HG02571 (cell line): ENCODE results near the gene SCOC.
A peak's percentile ranks its signal among the peaks of the same experiment; 100 is the strongest.
"Not testable (repeated sequence)": the region's sequence is repeated elsewhere in the genome, so short reads cannot be mapped to it uniquely, and the experiment has no call there.

Source experiments
- ATAC-seq: cut with Tn5 transposase; IDR thresholded peaks from one replicate; pipeline ENCODE4 v1.9.1; 2021; ENCODE audit warnings: mild to moderate bottlenecking, moderate library complexity; ENCODE audit not compliant: unreplicated experiment

Gene SCOC

DNA sequence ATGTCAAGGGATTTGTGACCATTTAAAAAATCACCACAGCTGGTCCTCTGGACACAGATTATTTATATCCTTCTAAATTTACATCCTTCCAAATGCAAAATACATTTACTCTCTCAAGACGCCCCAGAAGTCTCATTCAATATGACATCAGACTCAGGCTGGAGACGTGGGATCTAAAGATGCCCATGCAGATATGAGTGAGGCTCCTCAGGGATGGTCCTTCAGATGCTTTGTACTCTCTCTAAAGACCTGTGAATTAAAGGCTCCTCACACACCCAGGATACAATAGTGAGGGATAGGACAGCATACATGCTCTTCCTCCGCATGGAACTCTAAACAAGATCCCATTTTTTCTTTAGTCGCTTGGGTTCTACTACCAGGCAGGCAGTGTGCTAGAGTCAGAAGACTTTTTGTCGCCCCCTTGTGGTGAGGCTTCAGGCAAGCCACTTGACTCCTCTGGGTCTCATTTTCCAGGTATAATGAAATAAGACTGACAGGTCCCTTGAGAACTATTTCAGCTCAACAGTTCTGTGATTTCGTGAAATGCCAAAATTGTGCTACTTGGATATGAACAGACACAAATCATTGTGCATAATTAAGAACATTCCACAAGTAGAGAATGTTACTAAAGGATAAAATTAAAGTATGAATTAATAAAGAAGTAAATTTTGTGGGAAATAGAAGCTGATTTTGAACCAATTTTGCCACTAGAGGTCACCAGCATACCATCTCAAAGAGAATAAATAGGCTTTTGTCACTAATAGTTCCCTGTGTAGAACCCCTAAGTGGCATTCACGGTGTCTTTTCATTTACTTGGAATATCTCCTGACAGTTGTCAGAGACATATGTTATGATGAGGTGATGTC, 13.7 kb upstream of the SCOC start:
- peak; percentile 89 for ATAC-seq

DNA sequence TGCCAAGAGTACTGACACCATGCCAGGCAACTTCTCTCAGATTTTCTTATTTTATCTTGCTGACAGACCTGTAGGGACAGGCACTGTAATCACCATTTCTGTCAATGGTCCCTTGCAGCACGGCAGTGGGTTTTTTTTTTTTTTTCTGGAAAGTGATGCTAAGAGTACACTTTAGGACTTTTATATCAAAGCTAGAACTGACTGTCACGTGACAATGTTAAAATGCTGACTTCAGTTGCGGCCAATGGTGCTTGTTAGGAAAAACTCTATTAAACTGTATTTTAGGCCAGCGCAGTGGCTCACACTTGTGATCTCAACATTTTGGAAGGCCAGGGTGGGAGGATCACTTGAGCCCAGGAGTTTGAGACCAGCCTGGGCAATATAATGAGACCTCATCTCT, 12.3 kb upstream of the SCOC start:
- ATAC-seq: no peak

DNA sequence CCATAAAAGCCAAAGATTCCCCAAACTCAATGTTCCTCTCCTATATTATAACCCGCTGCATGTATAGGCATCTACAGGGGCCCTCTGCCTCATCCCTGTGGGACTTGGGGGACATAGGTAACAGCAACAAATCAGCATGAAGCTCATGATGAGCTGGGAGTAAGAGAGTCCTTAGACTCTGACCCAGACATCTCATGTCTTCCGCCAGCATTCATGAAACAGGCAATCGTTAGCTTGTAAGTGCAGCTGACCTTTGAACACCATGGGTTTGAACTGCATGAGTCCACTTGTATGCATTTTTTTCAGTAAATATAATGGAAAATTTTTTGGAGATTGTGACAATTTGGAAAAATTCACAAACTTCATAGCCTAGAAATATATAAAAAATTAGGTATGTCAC, 10.4 kb upstream of the SCOC start:
- ATAC-seq: no peak

DNA sequence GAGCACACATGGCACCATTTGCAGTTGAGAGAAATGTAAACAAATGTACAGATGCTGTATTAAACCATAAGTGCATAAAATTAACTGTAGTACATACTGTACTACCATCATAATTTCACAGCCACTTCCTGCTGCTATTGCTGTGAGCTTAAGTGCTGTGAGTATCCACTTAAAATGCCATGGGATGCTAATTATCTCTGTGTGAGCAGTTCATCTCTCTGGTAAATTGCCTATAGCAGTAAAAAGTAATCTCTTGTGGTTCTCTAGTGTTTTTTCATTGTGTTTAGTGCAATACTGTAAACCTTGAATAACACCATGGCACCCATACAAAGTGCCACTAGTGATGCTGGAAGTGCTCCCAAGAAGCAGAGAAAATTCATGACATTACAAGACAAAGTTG, 9.9 kb upstream of the SCOC start:
- ATAC-seq: no peak

DNA sequence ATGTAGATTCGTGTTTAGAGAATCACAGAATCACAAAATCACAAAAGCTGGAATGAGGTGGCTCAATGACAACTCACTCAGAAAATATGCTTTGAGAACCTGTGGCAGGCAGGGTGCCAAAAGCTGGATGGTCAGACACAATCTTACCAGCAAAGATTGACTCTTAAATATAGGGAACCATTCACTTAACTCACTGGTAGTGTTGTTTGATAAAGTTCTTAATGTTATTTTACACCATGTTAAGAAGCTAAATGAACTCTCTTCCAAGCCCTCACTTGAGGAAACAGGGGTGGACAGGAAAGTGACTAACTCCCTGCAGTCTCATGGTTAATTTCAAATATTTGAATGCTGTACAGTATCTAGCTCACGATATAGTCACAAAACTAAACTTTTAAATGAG, 5.7 kb upstream of the SCOC start:
- no peak for ATAC-seq

DNA sequence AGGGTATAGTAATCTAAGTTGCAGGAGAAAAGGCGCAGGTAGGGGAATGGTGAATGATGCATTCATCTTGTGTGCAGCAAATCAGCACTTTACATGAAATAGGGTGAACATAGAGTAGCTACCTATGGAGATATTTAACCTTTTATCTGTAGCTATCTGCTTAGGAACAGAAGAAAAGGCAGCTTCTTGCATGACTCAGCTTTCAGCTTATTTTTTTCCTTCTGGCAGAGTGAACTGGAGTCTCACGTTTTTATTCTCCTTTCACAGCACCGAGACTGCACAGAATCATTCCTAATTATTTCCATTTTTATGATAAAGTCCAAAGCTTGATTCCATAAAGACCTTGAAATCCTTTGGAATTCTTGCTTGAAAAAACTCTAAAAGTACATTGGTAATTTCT, 4.8 kb upstream of the SCOC start:
- ATAC-seq: no peak

DNA sequence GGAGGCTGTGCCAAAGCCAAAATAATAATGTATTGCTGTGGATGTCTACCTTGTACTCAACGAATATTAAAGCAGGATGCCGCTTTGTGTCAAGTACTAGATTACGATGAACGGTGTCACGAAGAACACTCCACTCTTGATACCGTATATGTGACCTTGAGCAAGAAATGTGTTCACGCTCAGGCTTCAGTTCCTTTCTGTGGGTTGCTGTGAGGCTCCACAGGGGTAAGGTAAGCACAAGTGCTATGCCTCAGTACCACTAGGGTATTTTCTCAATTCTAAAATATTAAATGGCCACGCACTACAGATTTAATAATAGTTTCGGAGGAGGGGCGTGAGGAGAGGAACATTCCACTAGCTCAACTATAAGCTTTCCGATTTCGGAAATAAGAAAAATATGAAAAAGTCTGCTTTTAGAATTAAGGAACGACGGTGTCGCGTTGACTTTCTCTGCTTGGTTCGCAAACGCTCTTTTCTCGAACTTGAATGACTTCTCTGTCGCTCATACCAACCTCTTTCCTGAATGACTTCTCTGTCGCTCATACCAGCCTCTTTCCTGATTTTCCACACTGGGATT, 607 bp upstream of the SCOC start:
- ATAC-seq: peak; percentile 52

DNA sequence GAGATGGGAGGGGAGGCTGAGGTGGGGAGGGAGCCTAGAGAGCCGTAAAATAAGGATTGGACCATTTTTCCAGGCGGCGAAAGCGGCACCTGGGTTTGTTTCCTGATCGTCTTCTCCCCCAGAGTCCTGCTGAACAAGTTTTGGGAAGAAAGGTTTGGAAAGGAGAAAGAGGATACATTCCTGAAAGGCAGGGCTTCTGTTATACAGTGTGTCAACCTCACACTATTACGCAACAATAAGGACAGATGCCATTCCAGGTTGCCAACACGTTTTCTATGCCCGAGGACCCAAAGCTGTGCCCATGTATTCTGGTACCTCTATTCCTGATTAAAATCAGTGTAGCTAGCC, 658 bp downstream of the SCOC start:
- ATAC-seq: no peak

DNA sequence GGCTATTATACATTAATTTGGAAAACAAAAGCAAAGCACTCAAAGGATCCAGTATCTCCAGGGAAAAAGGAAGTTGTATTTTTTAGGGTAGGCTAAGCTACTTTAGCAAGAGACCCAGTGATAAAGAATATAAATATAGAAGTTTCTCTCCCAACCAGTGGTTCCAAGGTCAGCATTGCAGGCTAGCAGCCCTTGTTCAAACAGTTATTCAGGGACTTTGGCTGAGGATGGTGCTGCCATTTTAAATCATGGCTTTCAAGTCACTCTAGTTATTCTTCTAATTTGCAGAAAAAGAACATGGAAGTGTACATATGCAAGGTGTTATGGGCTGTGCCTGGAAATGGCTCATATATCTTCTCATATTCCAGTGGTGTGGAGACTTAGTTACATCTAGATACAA, 9.3 kb downstream of the SCOC start:
- no peak for ATAC-seq

DNA sequence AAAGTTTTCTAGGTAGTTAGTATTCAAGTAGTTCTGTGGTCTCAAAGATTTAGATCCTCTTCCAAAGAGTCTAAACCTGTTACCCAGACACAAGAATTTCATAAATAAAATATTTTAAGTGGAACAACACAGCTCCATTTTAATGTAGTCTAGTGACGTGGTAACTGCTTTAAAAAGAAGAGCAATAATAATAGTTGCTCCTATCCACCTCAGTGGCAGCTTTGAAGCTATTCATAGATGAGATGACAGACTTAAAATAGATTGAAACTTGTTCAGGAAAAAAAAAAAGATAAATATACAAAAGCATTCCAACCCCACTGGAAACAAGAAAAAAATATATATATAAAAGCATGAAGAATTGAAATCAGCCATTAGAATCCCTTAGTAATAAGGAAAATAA, 14.6 kb downstream of the SCOC start:
- no peak for ATAC-seq

DNA sequence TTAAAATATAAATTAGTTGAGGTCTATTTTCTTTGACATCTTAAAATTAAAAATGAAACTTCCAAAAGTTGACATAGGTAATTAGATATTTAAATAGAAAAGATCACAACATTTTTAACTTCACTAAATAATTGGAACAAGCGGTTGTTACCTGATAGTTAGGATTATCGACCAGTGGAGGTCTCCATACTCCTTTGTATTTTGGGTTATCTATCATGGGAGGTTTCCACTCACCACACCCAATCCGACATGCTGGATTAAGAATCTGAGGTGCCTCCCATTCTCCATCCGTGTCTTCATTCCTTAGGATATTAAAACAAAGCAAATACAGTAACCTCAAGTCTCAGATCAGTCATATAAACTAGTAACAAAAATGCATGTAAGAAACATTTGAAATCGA, 22.2 kb downstream of the SCOC start:
- no peak for ATAC-seq

DNA sequence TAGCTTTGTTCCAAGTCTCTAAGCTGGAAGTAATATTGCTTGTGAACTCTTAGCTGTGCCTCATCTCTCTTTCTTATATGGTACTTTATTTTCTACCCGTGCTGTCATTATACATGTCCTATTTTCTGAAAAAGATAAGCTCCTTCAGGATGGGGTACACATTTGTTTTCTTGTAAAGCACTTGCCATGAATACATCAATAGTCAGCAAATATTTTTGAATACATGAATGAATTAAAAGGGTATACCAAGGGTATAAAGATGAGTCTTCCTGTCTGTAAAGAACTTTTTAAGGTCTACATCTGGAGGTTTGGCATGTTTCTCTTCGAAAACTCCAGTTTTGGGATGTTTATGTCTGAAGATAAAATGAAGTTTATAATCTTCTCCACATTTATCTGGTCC, 26.7 kb downstream of the SCOC start:
- no peak for ATAC-seq

DNA sequence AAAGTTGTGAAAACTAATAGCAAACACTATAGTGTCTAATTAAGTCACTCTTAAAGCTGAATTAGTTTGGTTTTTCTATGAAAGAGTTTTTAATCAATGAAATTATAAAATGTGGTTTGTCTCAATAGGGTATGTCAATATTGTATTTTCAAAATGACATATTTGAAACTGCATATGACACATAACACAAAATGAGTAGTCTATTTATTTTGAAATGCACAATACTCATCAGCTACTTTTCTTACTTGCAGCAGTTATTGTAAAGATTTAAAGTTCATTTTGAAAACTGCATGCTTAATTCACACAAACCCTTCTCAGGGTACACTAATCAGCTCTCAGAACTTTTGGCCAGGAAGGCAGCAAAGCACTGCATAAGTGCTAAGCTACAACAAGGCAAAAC, 32.8 kb downstream of the SCOC start:
- ATAC-seq: no peak

DNA sequence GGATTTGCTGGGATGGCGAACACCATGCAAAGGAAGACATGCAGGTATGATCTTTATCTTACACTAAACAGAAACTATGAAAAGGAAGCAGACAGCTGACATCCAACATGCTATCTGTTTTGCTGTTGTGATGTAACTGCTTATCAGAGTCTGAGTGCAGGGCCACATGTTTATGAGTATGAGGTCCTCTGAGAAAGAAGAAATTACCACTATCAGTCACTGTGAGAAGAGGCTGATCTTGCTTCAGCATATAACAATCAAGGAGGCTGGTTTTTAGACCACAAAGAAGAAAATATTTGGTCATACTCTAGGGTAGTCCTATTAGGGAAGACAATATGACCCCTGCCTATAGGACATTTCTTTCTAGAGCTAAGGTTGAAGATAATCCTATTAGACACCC, 35.5 kb downstream of the SCOC start:
- no peak for ATAC-seq

DNA sequence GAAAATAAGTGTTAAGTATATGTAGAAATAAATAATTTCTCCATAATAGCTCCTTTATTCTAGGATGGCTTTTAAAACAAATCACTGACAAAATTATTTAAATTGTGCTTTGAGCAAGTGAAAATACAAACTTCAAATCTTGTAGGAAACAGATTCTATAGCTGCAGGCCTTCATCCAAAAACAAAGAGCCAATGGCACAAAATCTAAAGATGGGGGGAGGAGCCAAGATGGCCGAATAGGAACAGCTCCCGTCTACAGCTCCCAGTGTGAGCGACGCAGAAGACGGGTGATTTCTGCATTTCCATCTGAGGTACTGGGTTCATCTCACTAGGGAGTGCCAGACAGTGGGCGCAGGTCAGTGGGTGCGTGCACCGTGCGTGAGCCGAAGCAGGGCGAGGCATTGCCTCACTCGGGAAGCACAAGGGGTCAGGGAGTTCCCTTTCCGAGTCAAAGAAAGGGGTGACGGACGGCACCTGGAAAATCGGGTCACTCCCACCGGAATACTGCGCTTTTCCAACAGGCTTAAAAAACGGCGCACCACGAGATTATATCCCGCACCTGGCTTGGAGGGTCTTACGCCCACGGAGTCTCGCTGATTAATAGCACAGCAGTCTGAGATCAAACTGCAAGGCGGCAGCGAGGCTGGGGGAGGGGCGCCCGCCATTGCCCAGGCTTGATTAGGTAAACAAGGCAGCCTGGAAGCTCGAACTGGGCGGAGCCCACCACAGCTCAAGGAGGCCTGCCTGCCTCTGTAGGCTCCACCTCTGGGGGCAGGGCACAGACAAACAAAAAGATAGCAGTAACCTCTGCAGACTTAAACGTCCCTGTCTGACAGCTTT, 39.9 kb downstream of the SCOC start:
- not testable (repeated sequence) for ATAC-seq

DNA sequence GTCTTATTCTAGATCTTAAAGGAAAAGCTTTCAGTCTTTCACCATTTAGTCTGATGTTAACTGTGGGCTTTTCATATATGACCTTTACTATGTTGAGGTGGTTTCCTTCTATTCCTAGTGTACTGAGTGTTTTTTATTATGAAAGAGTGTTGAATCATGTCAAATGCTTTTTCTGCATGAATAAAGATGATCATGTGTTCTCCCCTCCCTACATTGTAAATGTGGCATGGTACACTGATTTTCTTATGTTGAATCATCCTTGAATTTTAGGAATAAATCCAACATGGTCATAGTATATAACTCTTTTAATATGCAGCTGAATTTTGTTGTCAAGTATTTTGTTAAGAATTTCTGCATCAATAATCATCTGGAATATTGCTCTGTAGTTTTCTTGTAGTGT, 49.7 kb downstream of the SCOC start:
- no peak for ATAC-seq

DNA sequence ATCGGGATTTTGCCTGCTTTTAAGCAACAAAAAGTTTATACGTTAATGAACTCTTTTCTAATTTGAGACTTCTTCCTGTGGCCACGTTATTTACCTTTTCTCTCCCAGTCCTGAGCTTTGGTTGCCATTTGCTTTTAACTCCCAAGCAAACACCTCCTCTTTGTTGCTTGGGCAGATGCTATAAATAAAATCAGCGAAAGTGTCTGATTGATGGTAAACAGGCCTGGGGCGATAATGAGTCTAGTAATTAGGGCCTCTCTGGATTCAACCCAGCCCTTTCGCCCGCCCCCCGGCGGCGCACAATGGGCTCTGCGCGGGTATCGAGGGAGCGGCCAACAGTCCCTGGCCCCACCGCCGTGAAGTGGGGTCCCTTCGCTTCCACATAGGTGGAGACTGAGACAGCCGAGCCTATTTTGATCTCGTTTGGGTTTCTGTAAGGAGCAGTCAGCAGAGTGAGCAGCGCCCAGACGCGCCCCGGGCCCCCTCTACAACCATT, 53.2 kb downstream of the SCOC start:
- ATAC-seq: no peak

DNA sequence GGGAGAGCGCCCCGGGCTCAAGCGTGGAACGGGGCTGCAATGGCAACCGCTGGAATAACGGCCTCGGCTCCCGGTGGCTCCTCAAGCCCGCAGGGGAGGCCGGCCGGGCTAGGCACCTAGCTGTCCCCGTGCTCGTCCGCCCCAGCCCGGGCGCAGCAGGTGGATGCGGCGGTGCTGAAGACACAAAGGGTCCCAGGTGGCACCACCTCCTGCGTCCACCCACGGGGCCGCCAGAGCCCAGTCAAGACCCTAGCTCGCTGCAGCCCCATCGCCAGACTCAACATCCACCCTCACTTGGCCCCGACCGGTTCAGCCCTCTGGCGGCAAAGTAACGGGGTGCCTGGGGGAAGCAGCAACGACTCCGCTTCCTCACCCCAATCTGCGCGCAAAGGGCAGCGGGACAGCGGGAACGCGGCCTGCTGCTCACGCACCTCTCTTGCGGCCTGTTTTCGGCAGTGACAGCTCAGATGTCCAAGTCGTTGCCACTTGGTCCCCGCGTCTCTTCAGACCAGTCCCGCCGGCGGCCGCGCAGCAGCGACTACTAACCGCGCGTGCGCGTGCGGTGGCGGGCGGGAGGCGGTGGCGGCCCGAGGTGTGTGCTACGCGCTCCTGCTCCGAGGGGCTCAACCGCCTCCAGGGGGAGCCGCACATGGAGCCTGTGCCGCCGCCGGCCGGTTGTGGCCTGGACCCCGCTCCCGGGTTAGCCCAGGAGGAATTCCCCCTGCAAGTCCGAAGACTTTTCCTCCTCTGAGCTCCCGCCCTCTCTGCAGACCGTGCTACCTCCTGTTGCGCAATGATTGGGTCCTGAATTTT, 53.9 kb downstream of the SCOC start, which contains the start of gene CLGN:
TSS of gene CLGN (minus strand) at position 543 of the 813 bp plus-strand sequence. CDS start 14,570 bp downstream, outside the sequence.
- ATAC-seq: peak; percentile 92

DNA sequence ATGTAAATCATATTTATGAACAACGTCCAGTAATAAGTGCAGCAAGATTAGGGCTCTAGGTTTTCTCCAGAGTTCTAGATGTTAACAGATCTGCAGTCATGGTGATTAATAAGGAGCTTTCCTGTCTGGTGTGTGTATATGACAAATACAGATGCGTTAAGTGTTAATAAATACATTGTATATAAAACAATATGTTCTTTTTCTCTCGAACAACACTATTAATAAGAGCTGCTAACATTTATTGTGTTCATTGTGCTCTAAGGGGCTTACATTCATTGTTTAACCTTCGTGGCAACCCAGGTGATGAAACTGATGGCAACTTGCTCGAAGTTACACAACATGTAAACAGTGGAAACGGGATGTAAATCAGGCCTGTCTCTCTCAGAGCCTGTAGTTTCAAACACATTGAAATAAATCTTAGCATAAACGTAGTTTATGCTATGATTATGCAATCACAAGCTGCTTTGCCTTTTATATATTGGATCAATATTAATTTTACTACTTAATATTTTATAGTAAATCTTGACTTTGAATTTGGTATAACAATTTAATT, 54.5 kb downstream of the SCOC start:
- ATAC-seq: no peak
